Inflammatory macrophage treated with lipopolysaccharide for 1 hour (primary cell): Measurements from ENCODE around the gene PLEKHA7.

Experiments used
- DNase-seq, 2 donors: peaks; one replicate each; pipeline ENCODE4 v3.0.0-alpha.2; 2020 to 2022

Gene PLEKHA7

GRCh38 chr11:16785520-16786128 is 228.6 kb downstream of the PLEKHA7 start:
- DNase-seq, result peak; percentile 65 to 83

GRCh38 chr11:16784666-16785065 is 229.5 kb downstream of the PLEKHA7 start:
- peak in 1 of 2 donors; percentile 21 for DNase-seq

GRCh38 chr11:16784097-16784496 is 230.1 kb downstream of the PLEKHA7 start:
- DNase-seq, result no peak

- DNase-seq, result no peak
These were observed 230.9 kb downstream of the PLEKHA7 start for GRCh38 chr11:16783321-16783801.

GRCh38 chr11:16781936-16782919 is 232.0 kb downstream of the PLEKHA7 start:
- no peak for DNase-seq

GRCh38 chr11:16780698-16781550 is 233.3 kb downstream of the PLEKHA7 start:
- DNase-seq, result no peak

GRCh38 chr11:16780146-16780545 is 234.1 kb downstream of the PLEKHA7 start:
- no peak for DNase-seq

- peak; percentile 77 for DNase-seq
These were observed 234.8 kb downstream of the PLEKHA7 start for GRCh38 chr11:16779436-16779835.

GRCh38 chr11:16778876-16779275 is 235.3 kb downstream of the PLEKHA7 start:
- no peak for DNase-seq

- DNase-seq, result no peak
These were observed 235.9 kb downstream of the PLEKHA7 start for GRCh38 chr11:16778286-16778685.

- DNase-seq, result no peak
These were observed 236.6 kb downstream of the PLEKHA7 start for GRCh38 chr11:16777613-16777975.

- DNase-seq, result no peak
These were observed 237.3 kb downstream of the PLEKHA7 start for GRCh38 chr11:16776711-16777612.

GRCh38 chr11:16775614-16776283 is 238.5 kb downstream of the PLEKHA7 start:
- DNase-seq, result no peak

GRCh38 chr11:16774936-16775613 is 239.1 kb downstream of the PLEKHA7 start:
- DNase-seq, result no peak

- no peak for DNase-seq
These were observed 240.0 kb downstream of the PLEKHA7 start for GRCh38 chr11:16773981-16774935.

- no peak for DNase-seq
These were observed 242.1 kb downstream of the PLEKHA7 start for GRCh38 chr11:16772141-16772512.

- DNase-seq, result no peak
These were observed 242.7 kb downstream of the PLEKHA7 start for GRCh38 chr11:16771350-16772140.

- no peak for DNase-seq
These were observed 244.2 kb downstream of the PLEKHA7 start for GRCh38 chr11:16770016-16770415.

GRCh38 chr11:16769386-16769785 is 244.8 kb downstream of the PLEKHA7 start:
- DNase-seq, result no peak
